GM10847 (cell line): ENCODE data around the gene COL11A2.

Experiments
- POLR2A ChIP-seq: IDR thresholded peaks from 2 replicates; pipeline ENCODE4 v1.6.1; 2011; ENCODE audit not compliant: insufficient read length; ENCODE audit errors: extremely low read depth

COL11A2 gene

DNA sequence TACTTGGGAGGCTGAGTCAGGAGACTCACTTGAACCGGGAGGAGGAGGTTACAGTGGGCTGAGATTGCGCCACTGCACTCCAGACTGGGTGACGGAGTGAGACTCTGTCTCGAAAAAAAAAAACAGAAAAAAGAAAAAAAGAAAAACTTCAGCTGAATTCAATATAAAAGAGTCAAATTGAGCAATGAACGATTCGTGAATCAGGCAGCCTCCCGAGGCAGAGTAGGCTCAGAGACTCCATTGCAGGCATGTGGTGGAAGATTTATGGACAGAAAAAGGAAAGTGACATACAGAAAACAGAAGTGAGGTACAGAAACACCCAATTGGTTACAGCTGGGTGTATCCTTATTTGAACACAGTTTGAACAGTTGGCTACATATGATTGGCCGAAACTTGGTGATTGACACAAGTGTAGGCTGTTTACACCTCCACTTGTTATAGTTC lies 60.2 kb downstream of the COL11A2 start:
- no peak for TF ChIP-seq POLR2A

- no peak for TF ChIP-seq POLR2A
These were observed 63.9 kb downstream of the COL11A2 start for GRCh38 chr6:33128318-33128717.

GRCh38 chr6:33126101-33126714 lies 66.1 kb downstream of the COL11A2 start:
- TF ChIP-seq POLR2A = no peak

DNA sequence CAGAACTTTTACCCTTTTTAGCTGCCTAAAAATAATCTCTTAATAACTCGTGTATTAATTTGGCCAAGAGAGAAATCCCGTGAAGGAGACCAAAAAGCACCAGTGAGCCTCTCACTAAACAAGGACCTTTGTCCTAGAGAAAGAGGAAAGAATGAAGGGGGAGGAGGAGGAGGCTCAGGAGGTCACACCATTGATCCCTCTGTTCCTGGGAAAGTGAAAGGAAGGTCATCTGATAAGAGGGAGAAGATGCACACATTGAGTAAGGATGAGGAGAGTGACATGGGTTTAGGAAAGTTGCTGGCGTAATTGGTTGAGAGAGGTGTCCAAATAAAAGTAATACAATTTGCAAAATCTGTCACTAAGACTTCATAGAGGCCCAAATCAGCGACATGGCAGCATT lies 67.3 kb downstream of the COL11A2 start:
- no peak for TF ChIP-seq POLR2A

- no peak for TF ChIP-seq POLR2A
These were observed 67.8 kb downstream of the COL11A2 start for GRCh38 chr6:33124525-33124901.

DNA sequence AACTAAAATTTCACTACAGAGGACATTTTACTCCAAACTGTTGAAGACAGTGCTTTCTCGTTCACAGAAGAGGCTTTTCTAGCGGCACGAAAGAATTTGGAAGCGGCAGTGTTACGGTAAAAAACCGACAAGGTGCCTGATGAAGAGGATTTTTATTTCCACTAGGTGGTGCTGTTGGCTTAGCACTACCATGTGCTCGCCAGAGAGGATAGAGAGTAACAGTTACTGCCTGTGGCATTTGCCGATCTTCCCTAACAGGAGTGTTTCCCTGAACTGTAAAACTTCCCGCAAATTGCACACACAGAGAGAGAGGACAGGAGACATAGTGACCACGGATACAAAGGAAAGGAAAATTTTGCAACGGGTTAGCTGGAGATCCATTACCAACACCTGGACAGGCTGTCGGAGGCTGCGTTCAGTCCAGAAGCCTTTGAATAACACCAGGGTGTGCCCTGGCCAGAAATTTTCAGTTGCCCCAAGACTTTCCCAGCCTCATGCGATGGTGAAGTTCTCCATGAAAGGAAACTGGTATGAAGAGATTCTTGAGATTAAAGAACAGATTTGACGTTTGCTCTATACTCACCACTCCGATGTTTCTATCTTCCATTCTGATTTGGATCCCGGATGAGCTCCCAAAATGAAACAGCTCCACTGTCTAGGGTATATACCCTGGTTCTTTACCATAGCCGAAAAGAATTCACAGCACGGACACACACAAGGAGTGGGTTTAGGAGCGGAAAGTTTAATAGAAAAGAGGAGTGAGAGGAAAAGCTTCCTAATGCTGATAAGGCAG lies 68.3 kb downstream of the COL11A2 start:
- no peak for TF ChIP-seq POLR2A

- no peak for TF ChIP-seq POLR2A
These were observed 69.1 kb downstream of the COL11A2 start for GRCh38 chr6:33123181-33123580.

- no peak for TF ChIP-seq POLR2A
These were observed 72.3 kb downstream of the COL11A2 start for GRCh38 chr6:33120001-33120400.

DNA sequence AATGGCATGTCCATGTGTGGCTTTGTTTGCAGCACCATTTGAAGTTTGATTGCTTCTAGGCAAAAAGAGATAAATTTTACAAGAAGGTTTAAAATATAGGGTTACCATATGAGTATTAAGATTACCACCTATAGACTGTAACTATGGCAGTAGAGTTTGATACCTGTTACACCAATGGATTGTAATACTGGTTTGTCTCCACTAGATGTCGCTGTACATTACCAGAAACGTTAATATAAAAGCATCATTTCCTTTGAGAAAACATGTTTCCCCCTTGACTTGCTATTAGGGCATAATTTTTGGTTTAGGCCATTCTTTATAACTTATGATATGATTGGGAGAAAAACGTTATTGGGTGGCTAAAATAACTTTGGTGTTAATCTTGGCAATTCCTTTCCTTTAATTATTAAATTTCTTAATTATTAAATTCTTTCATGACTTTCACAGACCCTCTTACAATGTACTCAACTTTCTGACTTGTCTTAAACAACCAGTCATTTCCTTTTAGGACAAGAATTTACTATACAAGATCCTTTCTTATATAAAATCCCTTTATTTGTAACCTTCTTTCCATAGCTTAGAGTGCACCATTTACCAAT lies 73.6 kb downstream of the COL11A2 start:
- TF ChIP-seq POLR2A = no peak

DNA sequence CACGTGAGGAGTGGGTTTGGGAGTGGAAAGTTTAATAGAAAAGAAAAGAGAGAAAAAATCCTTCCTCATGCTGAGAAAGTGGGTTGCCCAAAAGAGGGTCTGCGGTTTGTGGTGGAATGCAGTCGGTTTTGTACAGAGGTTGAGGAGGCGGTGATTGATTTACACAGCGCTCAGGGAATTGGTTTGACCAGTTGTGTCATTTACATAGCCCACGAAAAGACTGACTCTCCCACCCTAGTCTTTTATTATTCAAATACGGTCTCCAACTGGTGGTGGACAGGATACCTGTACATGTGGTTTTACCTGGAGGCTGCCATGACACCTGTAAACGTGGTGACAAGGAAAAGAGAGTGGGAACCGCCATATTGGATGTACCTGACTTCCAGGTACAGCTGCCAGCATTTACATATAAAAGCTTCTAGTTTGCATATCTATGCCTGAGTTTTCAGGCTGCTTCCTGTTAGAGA lies 74.4 kb downstream of the COL11A2 start:
- TF ChIP-seq POLR2A = no peak

GRCh38 chr6:33116841-33117711 lies 75.2 kb downstream of the COL11A2 start:
- no peak for TF ChIP-seq POLR2A

GRCh38 chr6:33116417-33116816 lies 75.8 kb downstream of the COL11A2 start:
- no peak for TF ChIP-seq POLR2A

GRCh38 chr6:33114406-33114805 lies 77.9 kb downstream of the COL11A2 start:
- TF ChIP-seq POLR2A = no peak

- no peak for TF ChIP-seq POLR2A
These were observed 78.5 kb downstream of the COL11A2 start for GRCh38 chr6:33113755-33114154.
